ENCODE data around the gene CERS4.
"Not testable (repeated sequence)": the region's sequence is repeated elsewhere in the genome, so short reads cannot be mapped to it uniquely, and the experiment has no call there.

The CERS4 gene

DNA sequence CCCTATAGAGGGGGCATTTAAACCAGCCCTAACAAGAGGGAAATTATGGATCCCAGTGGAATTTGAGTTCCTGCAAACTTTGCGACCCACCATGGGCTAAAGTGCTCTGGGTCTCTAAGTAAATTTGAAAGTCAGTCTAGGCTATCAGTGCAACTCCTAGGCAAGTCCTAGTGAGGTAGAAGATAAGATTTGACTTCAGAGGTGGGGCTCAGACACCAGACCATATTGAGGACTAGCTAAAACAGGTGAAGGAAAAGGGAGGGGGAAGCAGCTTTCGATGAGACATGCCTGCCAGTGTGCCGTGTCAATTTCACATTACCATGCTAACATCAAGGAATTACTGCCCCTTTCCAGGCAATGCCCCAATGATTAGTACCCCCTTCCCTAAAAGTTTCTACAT lies 60.6 kb downstream of the CERS4 start:
- TF ChIP-seq CTCF (IDR thresholded peaks at IDR 0.05; ENCODE audit: low read length, missing control alignments): no peak
- no peak overlapping the region for H3K4me3 ChIP-seq (replicated peaks; ENCODE audit: low read depth, low read length)
- no peak for DNase-seq (ENCODE audit: low read depth)

DNA sequence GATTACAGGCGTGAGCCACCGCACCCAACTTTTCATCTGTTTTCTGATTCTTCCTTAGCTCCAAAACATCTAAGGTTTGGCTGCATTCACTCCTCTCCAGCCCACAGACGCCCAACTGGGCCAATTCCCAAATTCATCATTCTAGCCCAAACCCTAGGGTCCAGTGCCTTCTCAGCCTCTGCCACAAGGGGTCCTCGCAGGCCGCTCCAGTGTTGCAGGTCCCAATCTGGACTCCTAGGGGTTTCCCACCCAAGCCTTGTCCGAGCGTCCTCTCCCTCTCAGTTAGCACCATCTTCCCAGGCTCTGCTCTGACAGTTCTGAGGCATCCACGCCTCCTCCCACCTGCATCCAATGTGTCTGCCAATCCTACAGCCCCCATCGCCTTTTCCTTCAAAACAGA lies 67.3 kb downstream of the CERS4 start:
- not testable (repeated sequence) for DNase-seq (ENCODE audit: low read depth); H3K4me3 ChIP-seq (replicated peaks; ENCODE audit: low read depth, low read length)

- not testable (repeated sequence) for H3K4me3 ChIP-seq (replicated peaks; ENCODE audit: low read depth, low read length); DNase-seq (ENCODE audit: low read depth)
Measured at GRCh38 chr19:8291337-8291736, 82.2 kb downstream of the CERS4 start.

DNA sequence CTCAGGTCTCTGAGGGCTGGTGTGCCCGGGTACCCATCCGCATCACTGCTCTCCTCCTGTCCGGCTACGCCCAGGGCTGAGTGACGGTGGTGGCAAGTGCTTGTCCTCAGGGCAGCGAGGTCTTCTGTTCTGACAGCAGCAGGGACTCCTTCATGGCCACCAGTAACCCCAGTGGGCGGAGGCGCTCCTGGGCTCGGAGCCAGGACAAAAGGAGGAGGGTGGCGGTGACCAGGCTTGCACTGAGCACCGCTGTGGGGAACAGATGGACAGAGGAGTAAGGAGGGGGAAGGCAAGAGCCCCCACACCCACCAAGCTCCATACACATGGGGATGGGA lies 93.2 kb downstream of the CERS4 start:
- no peak for TF ChIP-seq CTCF (IDR thresholded peaks at IDR 0.05; ENCODE audit: low read length, missing control alignments)
- H3K4me3 ChIP-seq (replicated peaks; ENCODE audit: low read depth, low read length): no peak overlapping the region
- no peak for DNase-seq (ENCODE audit: low read depth)

DNA sequence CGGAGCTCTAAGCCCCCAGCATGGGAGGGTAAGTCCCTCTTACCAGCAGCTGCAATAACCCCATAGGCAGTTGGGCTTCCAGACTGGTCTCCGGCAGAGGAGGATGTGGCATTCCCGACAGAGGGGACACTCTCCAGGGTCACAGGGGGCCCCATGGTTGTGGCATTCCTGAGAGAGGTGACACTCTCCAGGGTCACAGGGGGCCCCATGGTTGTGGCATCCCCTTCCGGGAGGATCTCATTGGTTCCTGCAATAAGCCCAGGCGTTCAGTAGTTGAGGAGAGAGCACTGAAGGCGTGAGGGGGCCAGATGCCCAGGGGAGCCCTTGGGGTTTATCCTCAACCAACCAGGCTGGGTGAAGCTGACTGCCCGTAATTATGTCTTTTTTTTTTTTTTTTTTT lies 93.6 kb downstream of the CERS4 start:
- no peak for DNase-seq (ENCODE audit: low read depth)

GRCh38 chr19:8304841-8305621 lies 95.9 kb downstream of the CERS4 start:
- no peak for TF ChIP-seq CTCF (IDR thresholded peaks at IDR 0.05; ENCODE audit: low read length, missing control alignments)
- no peak overlapping the region for H3K4me3 ChIP-seq (replicated peaks; ENCODE audit: low read depth, low read length)
- DNase-seq (ENCODE audit: low read depth): no peak

More for the DNA sequence above, 93.6 kb downstream of the CERS4 start:
- no peak for TF ChIP-seq CTCF (IDR thresholded peaks at IDR 0.05; ENCODE audit: low read length, missing control alignments)
- H3K4me3 ChIP-seq (replicated peaks; ENCODE audit: low read depth, low read length): no peak overlapping the region

- no peak overlapping the region for H3K4me3 ChIP-seq (replicated peaks; ENCODE audit: low read depth, low read length)
- TF ChIP-seq CTCF (IDR thresholded peaks at IDR 0.05; ENCODE audit: low read length, missing control alignments): no peak
- no peak for DNase-seq (ENCODE audit: low read depth)
Measured at GRCh38 chr19:8305798-8306197, 96.6 kb downstream of the CERS4 start.

DNA sequence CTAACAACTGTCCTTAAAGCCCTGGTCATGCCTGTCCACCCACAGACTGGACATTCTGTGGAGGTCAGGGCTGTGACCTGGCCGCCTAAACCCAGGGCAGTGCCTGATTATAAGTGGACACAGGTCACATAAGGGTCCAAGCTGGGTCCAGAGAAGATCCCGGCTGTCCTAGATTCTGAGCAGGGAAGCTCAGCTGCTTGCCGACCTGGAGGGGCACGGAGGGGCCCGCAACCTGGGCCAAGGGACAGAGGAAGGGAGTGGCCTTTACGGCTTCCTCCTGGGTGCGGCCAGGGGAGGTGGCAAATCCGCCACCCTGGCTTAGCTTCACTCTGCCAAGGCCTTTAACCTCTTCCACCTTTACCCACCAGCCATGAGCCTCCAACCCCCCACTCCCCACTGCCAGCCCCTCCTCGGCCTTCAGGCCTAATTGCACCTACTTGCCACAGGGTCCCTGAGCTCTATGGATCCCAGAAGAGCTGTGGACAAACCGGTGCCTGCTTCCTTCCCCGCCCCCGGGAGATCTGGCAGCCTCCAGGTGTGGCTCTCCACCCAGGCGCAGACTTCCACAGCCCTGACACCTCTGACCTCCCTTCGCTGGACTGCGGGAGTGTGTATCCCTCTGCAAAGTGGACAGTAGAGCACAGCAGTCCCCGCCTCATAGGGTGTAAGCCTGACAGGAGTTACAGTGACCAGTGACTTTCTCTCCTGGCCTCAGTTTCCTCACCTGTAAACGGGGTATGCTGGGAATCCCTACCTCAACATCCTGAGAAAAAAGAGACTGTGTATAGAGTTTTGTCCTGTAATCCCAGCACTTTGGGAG lies 97.3 kb downstream of the CERS4 start:
- no peak for DNase-seq (ENCODE audit: low read depth)
- TF ChIP-seq CTCF (IDR thresholded peaks at IDR 0.05; ENCODE audit: low read length, missing control alignments): no peak

More for the DNA sequence above, 97.3 kb downstream of the CERS4 start:
- no peak overlapping the region for H3K4me3 ChIP-seq (replicated peaks; ENCODE audit: low read depth, low read length)

Data from fibroblast of pulmonary artery (primary cell).